Parathyroid adenoma (tissue), 2 donors: ENCODE measurements around the gene PLSCR1.

Experiments
- H2AFZ ChIP-seq: fragments of 300-600 bp; sonication (generic); one replicate; pipeline ENCODE4 v1.7.0; 2017; ENCODE audit warnings: antibody characterized with exemption, mild to moderate bottlenecking
- H3K27ac ChIP-seq: fragments of 300-600 bp; sonication (generic); one replicate; pipeline ENCODE4 v1.7.0; 2017
- H3K27me3 ChIP-seq: fragments of 300-600 bp; sonication (generic); one replicate; pipeline ENCODE4 v1.7.0; 2017; ENCODE audit warnings: low read length; ENCODE audit not compliant: control insufficient read depth, insufficient read depth
- H3K36me3 ChIP-seq: fragments of 300-600 bp; sonication (generic); one replicate; pipeline ENCODE4 v1.7.0; 2017; ENCODE audit warnings: low read length; ENCODE audit not compliant: control insufficient read depth, insufficient read depth
- H3K4me1 ChIP-seq: fragments of 300-600 bp; sonication (generic); one replicate; pipeline ENCODE4 v1.7.0; 2017; ENCODE audit warnings: control low read depth
- H3K4me2 ChIP-seq: fragments of 300-600 bp; sonication (generic); one replicate; pipeline ENCODE4 v1.7.0; 2017; ENCODE audit warnings: low read length
- H3K4me3 ChIP-seq: fragments of 300-600 bp; sonication (generic); one replicate; pipeline ENCODE4 v1.7.0; 2017; ENCODE audit warnings: low read depth, low read length
- H3K79me2 ChIP-seq: fragments of 300-600 bp; sonication (generic); one replicate; pipeline ENCODE4 v1.7.0; 2017; ENCODE audit warnings: control low read depth
- H3K9ac ChIP-seq: fragments of 300-600 bp; sonication (generic); one replicate; pipeline ENCODE4 v1.7.0; 2017; ENCODE audit warnings: mild to moderate bottlenecking
- H3K9me3 ChIP-seq: fragments of 300-600 bp; sonication (generic); one replicate; pipeline ENCODE4 v1.7.0; 2017; ENCODE audit warnings: low read length; ENCODE audit not compliant: control insufficient read depth
- CTCF ChIP-seq: fragments of 300-600 bp; sonication (generic); IDR thresholded peaks from one replicate; pipeline ENCODE4 v1.7.0; 2017; ENCODE audit warnings: antibody characterized with exemption, mild to moderate bottlenecking
- donor health status: primary hyperparathyroidism.

Gene PLSCR1, protein sequence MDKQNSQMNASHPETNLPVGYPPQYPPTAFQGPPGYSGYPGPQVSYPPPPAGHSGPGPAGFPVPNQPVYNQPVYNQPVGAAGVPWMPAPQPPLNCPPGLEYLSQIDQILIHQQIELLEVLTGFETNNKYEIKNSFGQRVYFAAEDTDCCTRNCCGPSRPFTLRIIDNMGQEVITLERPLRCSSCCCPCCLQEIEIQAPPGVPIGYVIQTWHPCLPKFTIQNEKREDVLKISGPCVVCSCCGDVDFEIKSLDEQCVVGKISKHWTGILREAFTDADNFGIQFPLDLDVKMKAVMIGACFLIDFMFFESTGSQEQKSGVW

DNA sequence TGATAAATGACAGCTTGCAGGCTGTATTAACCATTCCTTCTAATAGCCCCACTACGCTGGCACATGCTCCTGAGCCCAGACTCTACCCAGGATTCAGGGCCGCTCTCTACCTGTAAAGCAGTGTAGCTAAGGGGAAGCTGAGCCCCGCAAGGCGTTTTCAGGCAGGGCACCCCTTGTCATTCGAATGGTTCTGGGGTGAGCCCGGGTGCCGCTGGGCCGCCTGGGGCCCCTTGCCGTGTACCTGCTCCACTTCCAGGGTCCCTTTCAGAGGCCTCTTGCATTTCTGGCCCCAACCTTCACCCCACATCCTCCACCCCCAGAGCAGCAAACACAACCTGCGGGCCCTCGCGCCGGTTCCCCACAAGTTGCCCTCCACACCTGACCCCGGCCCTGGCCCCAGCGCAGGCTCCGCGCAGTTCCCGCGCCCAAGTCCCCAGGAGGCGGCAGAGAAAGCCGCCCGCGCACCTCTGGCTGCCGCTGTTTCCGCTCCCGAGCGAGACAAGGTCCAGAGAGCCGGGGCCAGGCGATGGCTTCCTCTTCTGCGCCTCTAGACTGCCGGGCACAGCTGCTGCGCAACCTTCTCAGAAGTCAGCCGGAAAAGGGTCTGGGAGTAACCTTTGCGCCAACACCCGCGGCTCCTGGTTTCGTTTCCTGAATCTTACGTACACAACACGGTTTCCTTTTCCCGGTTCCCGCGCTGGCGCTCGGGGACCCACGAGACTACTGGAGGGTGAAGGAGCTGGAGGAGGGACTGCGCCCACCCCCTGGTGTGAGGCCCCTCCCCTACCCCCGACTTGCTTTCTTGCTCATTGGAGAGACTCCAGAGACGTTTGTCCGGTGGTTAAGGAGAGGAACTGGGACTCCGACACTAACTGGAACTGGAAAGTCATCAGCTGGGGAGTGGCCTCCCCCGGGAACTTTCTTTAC lies at the start of gene PLSCR1:
Gene PLSCR1, minus strand, starts transcription at position 606 of the 927 bp plus-strand sequence. CDS start 8,055 bp downstream, outside the sequence.
- H2AFZ ChIP-seq = peak within 1 kb of the TSS; percentile 80
- peak; percentile 5 for TF ChIP-seq CTCF
- H3K36me3 ChIP-seq = no peaks in the 10 kb centered on the region

GRCh38 chr3:146593776-146594175 lies 49.4 kb upstream of the PLSCR1 start:
- H2AFZ ChIP-seq = no peak overlapping the region
- no peak for TF ChIP-seq CTCF
- no peaks in the 10 kb centered on the region for H3K9me3 ChIP-seq
- H3K79me2 ChIP-seq = no peaks in the 10 kb centered on the region
- H3K27me3 ChIP-seq = no peaks in the 10 kb centered on the region
- H3K9ac ChIP-seq = no peak overlapping the region
- H3K27ac ChIP-seq = no peak overlapping the region
- H3K4me1 ChIP-seq = no peaks in the 10 kb centered on the region
- H3K36me3 ChIP-seq = no peaks in the 10 kb centered on the region
- H3K4me3 ChIP-seq = no peak overlapping the region
- H3K4me2 ChIP-seq = no peak overlapping the region

More for the DNA sequence above, at the start of gene PLSCR1:
- Histone ChIP-seq H3K27ac (peak within 1 kb of the TSS; percentile 89), H3K27me3 (no peaks in the 10 kb centered on the region), H3K79me2 (no peaks in the 10 kb centered on the region), H3K9ac (peak within 1 kb of the TSS; percentile 61), H3K4me2 (peak within 1 kb of the TSS; percentile 42), H3K9me3 (no peaks in the 10 kb centered on the region), H3K4me1 (no peaks in the 10 kb centered on the region), H3K4me3 (peak within 1 kb of the TSS; percentile 69)

- no peaks in the 10 kb centered on the region for H3K4me1 ChIP-seq
- H3K79me2 ChIP-seq = no peaks in the 10 kb centered on the region
- no peak overlapping the region for H3K27ac ChIP-seq
- TF ChIP-seq CTCF = no peak
- no peaks in the 10 kb centered on the region for H3K9me3 ChIP-seq
- no peaks in the 10 kb centered on the region for H3K36me3 ChIP-seq
- no peak overlapping the region for H3K4me3 ChIP-seq
- H3K9ac ChIP-seq = no peak overlapping the region
- H3K4me2 ChIP-seq = no peak overlapping the region
- no peak overlapping the region for H2AFZ ChIP-seq
- no peaks in the 10 kb centered on the region for H3K27me3 ChIP-seq
Observed at GRCh38 chr3:146590521-146590920, 46.1 kb upstream of the PLSCR1 start.

- no peaks in the 10 kb centered on the region for H3K27me3 ChIP-seq
- TF ChIP-seq CTCF = peak; percentile 29
- no peak overlapping the region for H3K4me2 ChIP-seq
- H3K79me2 ChIP-seq = no peaks in the 10 kb centered on the region
- no peak overlapping the region for H3K27ac ChIP-seq
- no peak overlapping the region for H2AFZ ChIP-seq
- H3K9me3 ChIP-seq = no peaks in the 10 kb centered on the region
- H3K4me3 ChIP-seq = no peak overlapping the region
- H3K9ac ChIP-seq = no peak overlapping the region
- no peaks in the 10 kb centered on the region for H3K36me3 ChIP-seq
- no peaks in the 10 kb centered on the region for H3K4me1 ChIP-seq
Observed at GRCh38 chr3:146589899-146590508, 45.6 kb upstream of the PLSCR1 start.
